Fibroblast of skin of left biceps (primary cell): ENCODE data around the gene KLC4.
"Not testable (repeated sequence)": the region's sequence is repeated elsewhere in the genome, so short reads cannot be mapped to it uniquely, and the experiment has no call there.

Experiments used
- DNase-seq, 2 experiments: peaks; one replicate each; pipeline ENCODE4 v3.0.0-alpha.2; 2013; ENCODE audit warnings: low read depth in 2 of 2

Gene KLC4

GRCh38 chr6:43070028-43070632 lies 10.7 kb downstream of the KLC4 start:
- DNase-seq, result no peak

GRCh38 chr6:43074847-43075669 lies 15.6 kb downstream of the KLC4 start:
- DNase-seq, result peak in 1 of 2 experiments; percentile 66

GRCh38 chr6:43075670-43076463 lies 16.4 kb downstream of the KLC4 start, which contains the start of gene PTK7:
TSS of gene PTK7 (plus strand) at chr6:43076314. CDS start at chr6:43076489, 175 bp downstream.
- DNase-seq, result no peak

GRCh38 chr6:43076464-43077332 lies 17.3 kb downstream of the KLC4 start:
- no peak for DNase-seq

- no peak for DNase-seq
Measured at GRCh38 chr6:43077333-43077809, 17.9 kb downstream of the KLC4 start.

GRCh38 chr6:43077981-43078511 lies 18.6 kb downstream of the KLC4 start:
- DNase-seq, result peak; percentile 79 to 81

GRCh38 chr6:43078691-43079090 lies 19.3 kb downstream of the KLC4 start:
- peak; percentile 80 to 83 for DNase-seq

- DNase-seq, result no peak
Measured at GRCh38 chr6:43081043-43081442, 21.6 kb downstream of the KLC4 start.

GRCh38 chr6:43081922-43082321 lies 22.5 kb downstream of the KLC4 start:
- not testable (repeated sequence) for DNase-seq

GRCh38 chr6:43082806-43083655 lies 23.6 kb downstream of the KLC4 start:
- no peak for DNase-seq

GRCh38 chr6:43086022-43086658 lies 26.7 kb downstream of the KLC4 start:
- DNase-seq, result no peak

GRCh38 chr6:43088654-43089056 lies 29.2 kb downstream of the KLC4 start:
- no peak for DNase-seq

- DNase-seq, result no peak
Measured at GRCh38 chr6:43089467-43089866, 30.0 kb downstream of the KLC4 start.

GRCh38 chr6:43089874-43090558 lies 30.6 kb downstream of the KLC4 start:
- no peak for DNase-seq

- no peak for DNase-seq
Measured at GRCh38 chr6:43090559-43090956, 31.1 kb downstream of the KLC4 start.

GRCh38 chr6:43091020-43091419 lies 31.6 kb downstream of the KLC4 start:
- DNase-seq, result no peak

GRCh38 chr6:43091436-43091991 lies 32.1 kb downstream of the KLC4 start:
- DNase-seq, result no peak

GRCh38 chr6:43092635-43093034 lies 33.2 kb downstream of the KLC4 start:
- no peak for DNase-seq
